HepG2 (cell line): ENCODE data around the gene TJP3. TPM values are rescaled to one million over a fixed set of nuclear protein-coding genes. Genes with fewer than 3 reads are reported as not detected.

Source experiments
- ATF7 ChIP-seq, 2 experiments: fragments of 450-650 bp in 1 of 2; sonication (generic) in 1 of 2; formaldehyde crosslinking in 1 of 2; IDR thresholded peaks; 2 replicates each; pipeline versions ENCODE4 v1.4.0 to v1.6.1; 2016 to 2020; ENCODE audit warnings: antibody characterized with exemption in 1 of 2, mild to moderate bottlenecking in 1 of 2, missing genetic modification reagents in 1 of 2
- FOXA1 ChIP-seq, 2 experiments: fragments of 450-650 bp in 1 of 2; sonication (generic) in 1 of 2; formaldehyde crosslinking in 1 of 2; IDR thresholded peaks; 2 replicates each; pipeline versions ENCODE4 v1.4.0 to v1.6.1; 2016 to 2020; ENCODE audit warnings: missing genetic modification reagents in 1 of 2
- IKZF4 ChIP-seq: sonication (generic); formaldehyde crosslinking; IDR thresholded peaks from 2 replicates; pipeline ENCODE4 v1.5.1; 2020; ENCODE audit warnings: borderline replicate concordance, mild to moderate bottlenecking, low read depth, missing genetic modification reagents; ENCODE audit errors: not compliant biosample characterization
- KAT7 ChIP-seq: IDR thresholded peaks from 2 replicates; pipeline ENCODE4 v1.6.1; 2018; ENCODE audit warnings: borderline replicate concordance, missing compliant biosample characterization
- KLF9 ChIP-seq: IDR thresholded peaks from 2 replicates; pipeline ENCODE4 v1.6.1; 2016; ENCODE audit warnings: low read depth
- LBX2 ChIP-seq: sonication (generic); formaldehyde crosslinking; IDR thresholded peaks from 2 replicates; pipeline ENCODE4 v1.5.0; 2020; ENCODE audit warnings: missing genetic modification reagents, mild to moderate bottlenecking, borderline replicate concordance
- MAFF ChIP-seq: IDR thresholded peaks from 2 replicates; pipeline ENCODE4 v1.6.1; 2011; ENCODE audit warnings: low read depth, low read length, improper control_type of control experiment
- POLR2G ChIP-seq: fragments of 200-400 bp; formaldehyde crosslinking; IDR thresholded peaks from 2 replicates; pipeline ENCODE4 v1.6.1; 2018; ENCODE audit warnings: mild to moderate bottlenecking, low read depth, low read length, moderate library complexity
- RXRA ChIP-seq: sonication (generic); formaldehyde crosslinking; IDR thresholded peaks from 2 replicates; pipeline ENCODE4 v1.5.1; 2020; ENCODE audit warnings: missing genetic modification reagents
- SCMH1 ChIP-seq: sonication (generic); formaldehyde crosslinking; IDR thresholded peaks from 2 replicates; pipeline ENCODE4 v1.9.0; 2021; ENCODE audit warnings: missing genetic modification reagents, mild to moderate bottlenecking, borderline replicate concordance
- SKI ChIP-seq: fragments of 450-650 bp; IDR thresholded peaks from one replicate; pipeline ENCODE4 v1.6.1; 2018; ENCODE audit warnings: mild to moderate bottlenecking; ENCODE audit not compliant: partially characterized antibody
- YEATS4 ChIP-seq: sonication (generic); formaldehyde crosslinking; IDR thresholded peaks from 2 replicates; pipeline ENCODE4 v1.4.0; 2020; ENCODE audit warnings: missing genetic modification reagents, borderline replicate concordance
- ZBTB44 ChIP-seq: sonication (generic); formaldehyde crosslinking; IDR thresholded peaks from 2 replicates; pipeline ENCODE4 v1.4.0; 2020; ENCODE audit warnings: missing genetic modification reagents
- ZKSCAN1 ChIP-seq: fragments of 150-350 bp; IDR thresholded peaks from 2 replicates; pipeline ENCODE4 v1.6.1; 2014; ENCODE audit warnings: low read length
- ZNF10 ChIP-seq: sonication (generic); formaldehyde crosslinking; IDR thresholded peaks from 2 replicates; pipeline ENCODE4 v1.4.0; 2020; ENCODE audit warnings: mild to moderate bottlenecking, low read depth, missing genetic modification reagents, borderline replicate concordance
- ZNF12 ChIP-seq: sonication (generic); formaldehyde crosslinking; IDR thresholded peaks from 2 replicates; pipeline ENCODE4 v1.5.0; 2020; ENCODE audit warnings: missing genetic modification reagents
- ZNF17 ChIP-seq: sonication (generic); formaldehyde crosslinking; IDR thresholded peaks from 2 replicates; pipeline ENCODE4 v1.5.0; 2020; ENCODE audit warnings: mild to moderate bottlenecking, missing genetic modification reagents
- ZNF281 ChIP-seq: sonication (generic); formaldehyde crosslinking; IDR thresholded peaks from 2 replicates; pipeline ENCODE4 v1.4.0; 2020; ENCODE audit warnings: missing genetic modification reagents, borderline replicate concordance
- ZNF512B ChIP-seq: sonication (generic); formaldehyde crosslinking; IDR thresholded peaks from 2 replicates; pipeline ENCODE4 v1.5.1; 2020; ENCODE audit warnings: missing genetic modification reagents, mild to moderate bottlenecking, borderline replicate concordance
- ZNF607 ChIP-seq: sonication (generic); formaldehyde crosslinking; IDR thresholded peaks from 2 replicates; pipeline ENCODE4 v1.5.1; 2020; ENCODE audit warnings: missing genetic modification reagents, mild to moderate bottlenecking, borderline replicate concordance
- ZNF772 ChIP-seq: sonication (generic); formaldehyde crosslinking; IDR thresholded peaks from 2 replicates; pipeline ENCODE4 v1.5.0; 2020; ENCODE audit warnings: mild to moderate bottlenecking, missing genetic modification reagents
- ZNF839 ChIP-seq: sonication (generic); formaldehyde crosslinking; IDR thresholded peaks from 2 replicates; pipeline ENCODE4 v1.4.0; 2020; ENCODE audit warnings: missing genetic modification reagents, mild to moderate bottlenecking, borderline replicate concordance
- polyA plus RNA-seq, 8 experiments: library from polyadenylated mRNA; depleted of rRNA in 3 of 8; stranded (reverse) in 7 of 8; unstranded in 1 of 8; fragments of >200 nt; fragmentation: Illumina TruSeq in 4 of 8; extraction: Trizol in 4 of 8; gene quantifications; 2 replicates each; pipeline versions ENCODE4 v1.2.1 to v1.2.3, GENCODE V29; 2011 to 2016; ENCODE audit warnings: low read depth in 4 of 8, missing spikeins in 1 of 8, mixed read lengths in 1 of 8; ENCODE audit not compliant: insufficient read depth in 1 of 8
- total RNA-seq, 5 experiments: library from RNA; depleted of rRNA; stranded (reverse); fragments of >200 nt; fragmentation: Illumina TruSeq; extraction: Trizol; gene quantifications; 2 replicates each; pipeline ENCODE4 v1.2.3, GENCODE V29; 2016; ENCODE audit warnings: low read depth in 1 of 5

The TJP3 gene
- total and polyA plus RNA-seq, 2 of the 13 experiments (the other 11 are each of a cell fraction or from before 2014, with no cell fraction given), result 2.3 to 21.5 TPM

GRCh38 chr19:3700242-3701032, 7.7 kb upstream of the TJP3 start, which contains the start of gene PIP5K1C (continued):
- TF ChIP-seq ZNF607 (no peak), LBX2 (CRISPR knock-in tag) (no peak), ZKSCAN1 (no peak), ZNF12 (CRISPR knock-in tag) (no peak), KAT7 (CRISPR knock-in tag) (no peak), SKI (peak; percentile 30), FOXA1 (IDR thresholded peaks at IDR 0.05) (no peak), FOXA1 (CRISPR knock-in tag; IDR thresholded peaks at IDR 0.05) (peak; percentile 39; the same call in 1 of the 2 replicates), ZNF512B (CRISPR knock-in tag) (no peak), ZNF839 (CRISPR knock-in tag) (no peak), YEATS4 (CRISPR knock-in tag) (no peak), ZNF281 (CRISPR knock-in tag) (no peak), SCMH1 (no peak), POLR2G (peak; percentile 36; the same call in 1 of the 2 replicates), ZNF17 (CRISPR knock-in tag) (no peak), IKZF4 (no peak), ZNF772 (CRISPR knock-in tag) (peak; percentile 40; the same call in 1 of the 2 replicates), RXRA (CRISPR knock-in tag) (peak; percentile 75), ATF7 (IDR thresholded peaks at IDR 0.05) (no peak), ATF7 (CRISPR knock-in tag; IDR thresholded peaks at IDR 0.05) (no peak), ZNF10 (CRISPR knock-in tag) (no peak), KLF9 (CRISPR knock-in tag) (no peak), ZBTB44 (CRISPR knock-in tag) (no peak), MAFF (no peak)
